HL-60 (cell line): ENCODE data around the gene CD302.

Experiments used
- DNase-seq, 2 experiments: peaks; one replicate each; pipeline ENCODE4 v3.0.0-alpha.2; 2010 to 2020; ENCODE audit warnings: low read depth in 1 of 2, low spot score in 1 of 2
- H3K27ac ChIP-seq: fragments of 250-450 bp; sonication (Bioruptor Pico); replicated peaks from 2 replicates; pipeline ENCODE4 v1.5.1; 2020; ENCODE audit warnings: mild to moderate bottlenecking, moderate library complexity
- H3K27me3 ChIP-seq: fragments of 250-450 bp; sonication (Bioruptor Pico); 2 replicates; pipeline ENCODE4 v1.5.1; 2021; ENCODE audit warnings: mild to moderate bottlenecking, moderate library complexity; ENCODE audit not compliant: insufficient read depth, poor library complexity, severe bottlenecking
- H3K4me3 ChIP-seq: replicated peaks from 2 replicates; pipeline ENCODE4 v1.5.1; 2011; ENCODE audit warnings: mild to moderate bottlenecking, control low read depth, low read length; ENCODE audit not compliant: insufficient read depth
- CTCF ChIP-seq: IDR thresholded peaks from one replicate; pipeline ENCODE4 v1.5.1; 2011; ENCODE audit warnings: low read length, control low read depth, inconsistent platforms; ENCODE audit not compliant: insufficient read depth
- GABPA ChIP-seq: IDR thresholded peaks from 2 replicates; pipeline ENCODE4 v1.6.1; 2012; ENCODE audit warnings: low read depth
- POLR2AphosphoS5 ChIP-seq: IDR thresholded peaks from 2 replicates; pipeline ENCODE4 v1.6.1; 2012; ENCODE audit warnings: low read depth
- REST ChIP-seq: IDR thresholded peaks from 2 replicates; pipeline ENCODE4 v1.6.1; 2012; ENCODE audit warnings: low read depth; ENCODE audit not compliant: insufficient replicate concordance
- SPI1 ChIP-seq: IDR thresholded peaks from 2 replicates; pipeline ENCODE4 v1.6.1; 2012; ENCODE audit warnings: low read depth, mild to moderate bottlenecking, borderline replicate concordance

CD302 gene

GRCh38 chr2:159799833-159800232 lies 1.8 kb upstream of the CD302 start:
- no peak for DNase-seq
- TF ChIP-seq SPI1 (no peak), POLR2AphosphoS5 (no peak), CTCF (no peak), REST (no peak), GABPA (no peak)
- no peak overlapping the region for H3K27ac ChIP-seq
- no peaks in the 10 kb centered on the region for H3K27me3 ChIP-seq
- no peak overlapping the region for H3K4me3 ChIP-seq

- Histone ChIP-seq H3K27ac (peak overlapping the region; percentile 91), H3K4me3 (peak overlapping the region; percentile 73), H3K27me3 (no peaks in the 10 kb centered on the region)
- TF ChIP-seq SPI1 (no peak), CTCF (no peak), REST (no peak), GABPA (no peak), POLR2AphosphoS5 (no peak)
- no peak for DNase-seq
Observed at GRCh38 chr2:159798376-159798725, 343 bp upstream of the CD302 start.

- H3K27ac ChIP-seq = peak overlapping the region; percentile 91
- no peak for TF ChIP-seq POLR2AphosphoS5
- TF ChIP-seq SPI1 = no peak
- TF ChIP-seq CTCF = no peak
- no peak for TF ChIP-seq GABPA
- no peak for TF ChIP-seq REST
- H3K27me3 ChIP-seq = no peaks in the 10 kb centered on the region
- H3K4me3 ChIP-seq = peak overlapping the region; percentile 73
- DNase-seq = no peak
Observed at GRCh38 chr2:159797225-159797542, 824 bp downstream of the CD302 start.
